K562 (cell line): Measurements from ENCODE around the gene CD96. TPM values are rescaled to one million over a fixed set of nuclear protein-coding genes. Genes with fewer than 3 reads are reported as not detected.

Experiments used
- ATAC-seq: fragments of 200-7000 bp; cut with Tn5 transposase; 3 replicates; pipeline ENCODE4 v1.9.1; 2020; ENCODE audit warnings: moderate library complexity
- BruUV-seq: library from RNA; stranded (reverse); fragments of 400-500 nt; replicated peaks from 2 replicates; lab custom pipeline; 2021; lab: Mats Ljungman, UMichigan
- CTCF ChIA-PET: fragments of 300-600 bp; formaldehyde crosslinking; extraction: SDS; loops from one replicate; lab custom pipeline; 2021; ENCODE audit warnings: low intra/inter-chr PET ratio; lab: Yijun Ruan, JAX
- POLR2A ChIA-PET: fragments of 300-600, 350-650 bp; sonication (Branson Sonifier 250); formaldehyde crosslinking; extraction: SDS; loops from one replicate; lab custom pipeline; 2021; ENCODE audit warnings: antibody characterized with exemption, inconsistent platforms; lab: Yijun Ruan, JAX
- DNase-seq, 4 experiments: peaks; one replicate each; pipeline versions ENCODE4 v3.0.0 to v3.0.0-alpha.2; 2011 to 2018; ENCODE audit warnings: low spot score in 3 of 4, mixed read lengths in 3 of 4; ENCODE audit errors: extremely low read depth in 1 of 4
- FAIRE-seq: peaks from 2 replicates; lab custom pipeline; 2011; peaks lifted over from hg19 to GRCh38; lab: Jason Lieb, UNC
- H2AFZ ChIP-seq: 2 replicates; pipeline ENCODE4 v1.6.0; 2011; ENCODE audit warnings: low read depth, low read length, control low read depth, inconsistent platforms
- H3K27ac ChIP-seq: fragments of 200-600 bp; 3 replicates; pipeline ENCODE4 v1.8.0; 2011; ENCODE audit warnings: low read depth, mild to moderate bottlenecking, control low read depth, inconsistent platforms, low read length, moderate library complexity, mixed read lengths; ENCODE audit errors: extremely low read depth
- H3K27me3 ChIP-seq, 2 experiments: fragments of 300-600 bp in 1 of 2; 2 replicates in 1 of 2; 3 replicates in 1 of 2; pipeline versions ENCODE4 v1.6.0 to v1.8.0; 2011; ENCODE audit warnings: inconsistent platforms in 2 of 2, low read length in 2 of 2, mild to moderate bottlenecking in 1 of 2, mixed read lengths in 1 of 2, moderate library complexity in 1 of 2; ENCODE audit not compliant: control insufficient read depth in 2 of 2, insufficient read depth in 2 of 2
- H3K36me3 ChIP-seq: fragments of 300-600 bp; 3 replicates; pipeline ENCODE4 v1.8.0; 2011; ENCODE audit warnings: mild to moderate bottlenecking, low read length, inconsistent platforms; ENCODE audit not compliant: control insufficient read depth, insufficient read depth
- H3K4me1 ChIP-seq, 2 experiments: fragments of 200-600 bp in 1 of 2; replicated peaks in 1 of 2; 2 replicates in 1 of 2; 3 replicates in 1 of 2; pipeline versions ENCODE4 v1.5.1 to v1.8.0; 2011; ENCODE audit warnings: inconsistent platforms in 2 of 2, low read length in 2 of 2, mild to moderate bottlenecking in 1 of 2, mixed read lengths in 1 of 2, moderate library complexity in 1 of 2; ENCODE audit not compliant: control insufficient read depth in 2 of 2, insufficient read depth in 2 of 2
- H3K4me2 ChIP-seq: 2 replicates; pipeline ENCODE4 v1.6.1; 2011; ENCODE audit warnings: low read length, control low read depth, inconsistent platforms, mixed read lengths; ENCODE audit not compliant: insufficient read depth
- H3K4me3 ChIP-seq: fragments of 200-600 bp; sonication (generic), shearing (Covaris generic); 2 replicates; pipeline ENCODE4 v1.5.1; 2016; ENCODE audit warnings: control low read depth, inconsistent platforms
- H3K79me2 ChIP-seq: fragments of 200-600 bp; 3 replicates; pipeline ENCODE4 v1.8.0; 2011; ENCODE audit warnings: low read length, inconsistent platforms; ENCODE audit not compliant: control insufficient read depth, insufficient read depth
- H3K9ac ChIP-seq, 2 experiments: 2 replicates each; pipeline versions ENCODE4 v1.6.0 to v1.6.1; 2011; ENCODE audit warnings: low read depth in 2 of 2, low read length in 2 of 2, control low read depth in 1 of 2, inconsistent platforms in 1 of 2, mild to moderate bottlenecking in 1 of 2, mixed read lengths in 1 of 2; ENCODE audit not compliant: insufficient read depth in 1 of 2
- H3K9me1 ChIP-seq: one replicate; pipeline ENCODE4 v1.6.0; 2011; ENCODE audit warnings: inconsistent platforms, mild to moderate bottlenecking, low read length, moderate library complexity; ENCODE audit not compliant: control insufficient read depth, insufficient read depth
- H3K9me3 ChIP-seq: replicated peaks from 2 replicates; pipeline ENCODE4 v1.5.1; 2011; ENCODE audit warnings: low read depth, low read length, inconsistent platforms; ENCODE audit not compliant: control insufficient read depth, insufficient read depth
- H4K20me1 ChIP-seq: replicated peaks from 2 replicates; pipeline ENCODE4 v1.6.1; 2011; ENCODE audit warnings: low read length, inconsistent platforms, mixed read lengths; ENCODE audit not compliant: control insufficient read depth, insufficient read depth
- CTCF ChIP-seq, 3 experiments: IDR thresholded peaks in 2 of 3; conservative IDR thresholded peaks in 1 of 3; 2 replicates each; pipeline ENCODE4 v1.5.1; 2011 to 2012; ENCODE audit warnings: low read length in 3 of 3, mild to moderate bottlenecking in 3 of 3, control low read depth in 2 of 3, improper control_type of control experiment in 1 of 3, inconsistent platforms in 1 of 3, low read depth in 1 of 3, mixed read lengths in 1 of 3, moderate library complexity in 1 of 3; ENCODE audit not compliant: insufficient read depth in 2 of 3
- FOXA3 ChIP-seq, 2 experiments: fragments of 450-650 bp in 1 of 2; sonication (generic) in 1 of 2; formaldehyde crosslinking; IDR thresholded peaks in 1 of 2; conservative IDR thresholded peaks in 1 of 2; 2 replicates each; pipeline versions ENCODE4 v1.4.0 to v1.8.0; 2020 to 2022; ENCODE audit warnings: mild to moderate bottlenecking in 2 of 2, missing genetic modification reagents in 1 of 2
- FOXM1 ChIP-seq, 2 experiments: fragments of 450-650 bp in 1 of 2; sonication (generic) in 1 of 2; formaldehyde crosslinking in 1 of 2; IDR thresholded peaks; 2 replicates each; pipeline versions ENCODE4 v1.6.1 to v1.9.0; 2017 to 2022; ENCODE audit warnings: low read depth in 2 of 2, mild to moderate bottlenecking in 2 of 2, missing genetic modification reagents in 1 of 2, moderate library complexity in 1 of 2
- ILF3 ChIP-seq: fragments of 450-650 bp; IDR thresholded peaks from 2 replicates; pipeline ENCODE4 v1.6.1; 2018; ENCODE audit warnings: antibody characterized with exemption, mild to moderate bottlenecking, moderate library complexity, borderline replicate concordance
- IRF9 ChIP-seq: fragments of 450-650 bp; IDR thresholded peaks from 2 replicates; pipeline ENCODE4 v1.6.1; 2016; ENCODE audit warnings: missing biosample characterization, missing genetic modification characterization
- RAD21 ChIP-seq, 2 experiments: fragments of 250-450 bp in 1 of 2; fragments of 450-650 bp in 1 of 2; sonication (Bioruptor Pico) in 1 of 2; formaldehyde crosslinking in 1 of 2; IDR thresholded peaks in 1 of 2; conservative IDR thresholded peaks in 1 of 2; 2 replicates each; pipeline versions ENCODE4 v1.4.0 to v1.8.0; 2020 to 2022; ENCODE audit warnings: mild to moderate bottlenecking in 2 of 2, moderate library complexity in 1 of 2
- RFX7 ChIP-seq: fragments of 250-450 bp; sonication (Bioruptor Pico); IDR thresholded peaks from 2 replicates; pipeline ENCODE4 v1.5.1; 2021; ENCODE audit warnings: mild to moderate bottlenecking
- WGBS: fragments of 100-300 bp; shearing (Covaris generic); methylation state at CpG from one replicate; pipeline ENCODE4 v1.1.6; 2016; ENCODE audit warnings: low coverage, mixed read lengths; ENCODE audit not compliant: insufficient coverage; ENCODE audit errors: missing lambda C conversion rate; 5-methylcytosine and 5-hydroxymethylcytosine counted together
- in situ Hi-C: fragments of 300-500 bp; cut with MboI; formaldehyde crosslinking; loops from 4 replicates; pipeline ENCODE4 v1.15.0; 2018; ENCODE audit warnings: inconsistent platforms, mixed read lengths
- intact Hi-C: fragments of 100-400 bp; cut with micrococcal nuclease; formaldehyde crosslinking; loops from 2 replicates; pipeline ENCODE4 v1.14.2; 2022
- polyA plus RNA-seq, 8 experiments: library from polyadenylated mRNA; depleted of rRNA in 4 of 8; stranded (reverse) in 5 of 8; unstranded in 3 of 8; fragments of >200 nt; fragmentation: Nextera tagmentation in 2 of 8; fragmentation: Illumina TruSeq in 1 of 8; extraction: Ambion mirVana in 2 of 8; extraction: Trizol in 1 of 8; gene quantifications; 2 replicates each; pipeline versions ENCODE4 v1.2.1 to v1.2.3, GENCODE V29; 2011 to 2014; ENCODE audit warnings: inconsistent platforms in 1 of 8, missing spikeins in 1 of 8
- total RNA-seq, 7 experiments: library from RNA; depleted of rRNA in 6 of 7; stranded (reverse); fragments of >200 nt in 6 of 7; fragmentation: Illumina TruSeq in 2 of 7; extraction: Trizol in 2 of 7; gene quantifications; 2 replicates each; pipeline versions ENCODE4 v1.2.1 to v1.2.3, GENCODE V29; 2011 to 2021; ENCODE audit warnings: low replicate concordance in 1 of 7

Gene CD96
- total and polyA plus RNA-seq, 9 of the 15 experiments (the other 6 are each of a cell fraction or from before 2014, with no cell fraction given): 0.32 to 5.7 (median 1.2) TPM

- no peak for TF ChIP-seq IRF9
- no peak for TF ChIP-seq FOXM1 (IDR thresholded peaks at IDR 0.05; ENCODE audit: low read depth)
- TF ChIP-seq FOXM1 (CRISPR knock-in tag; IDR thresholded peaks at IDR 0.05; ENCODE audit: low read depth): no peak
- TF ChIP-seq RFX7 (CRISPR knock-in tag): no peak
These were observed 35.1 kb downstream of the CD96 start (continued) for GRCh38 chr3:111577113-111577512.

GRCh38 chr3:111577798-111578685, 36.0 kb downstream of the CD96 start:
- DNase-seq: no peak
- H3K36me3 ChIP-seq: no peaks in the 10 kb centered on the region
- no peaks in the 10 kb centered on the region for H3K4me1 ChIP-seq
- no peak for FAIRE-seq
- no peaks in the 10 kb centered on the region for H3K9me3 ChIP-seq
- POLR2A ChIA-PET: interaction anchor here (0.6 kb wide), 1 partner anchor 73 kb away, joined by 3 read pairs; no protein-coding TSS in a partner anchor
- no peaks in the 10 kb centered on the region for H3K27me3 ChIP-seq
- H3K4me2 ChIP-seq: no peak overlapping the region
- 0% methylated on average over 4 of the region's 4 CpGs for WGBS
- no peaks in the 10 kb centered on the region for H3K79me2 ChIP-seq
- intact Hi-C loops (no loop called here), in situ Hi-C loops (no loop called here)
- BruUV-seq: no TSS peak
- no peak for ATAC-seq
- H2AFZ ChIP-seq: no peak overlapping the region
- CTCF ChIA-PET: no interaction called here
- no peak overlapping the region for H3K4me3 ChIP-seq
- H4K20me1 ChIP-seq: no peaks in the 10 kb centered on the region
- no peak overlapping the region for H3K27ac ChIP-seq
- no peaks in the 10 kb centered on the region for H3K9me1 ChIP-seq
- no peak overlapping the region for H3K9ac ChIP-seq
- TF ChIP-seq ILF3: no peak
- TF ChIP-seq CTCF (IDR thresholded peaks at IDR 0.05 in 2 of 3, conservative IDR thresholded peaks at IDR 0.05 in 1 of 3; ENCODE audit: insufficient read depth in 2 of 3, low read depth in 1 of 3, low read length in 3 of 3): peak in 1 of 3 experiments; percentile 13; a peak in 1 of 6 replicates
- TF ChIP-seq RAD21 (CRISPR knock-in tag; conservative IDR thresholded peaks at IDR 0.05 in 1 of 2, IDR thresholded peaks at IDR 0.05 in 1 of 2): peak; percentile 28 to 49
- 0 out of 4 replicates have a peak, but pooled peaks of 1 of the 2 experiments have one; percentile 11 for TF ChIP-seq FOXA3 (CRISPR knock-in tag; conservative IDR thresholded peaks at IDR 0.05 in 1 of 2, IDR thresholded peaks at IDR 0.05 in 1 of 2)
